Activated CD4-positive, alpha-beta T cell treated with anti-CD3 and anti-CD28 coated beads, Interleukin-2, amount 50 U/mL, for 24 hours (primary cell): Measurements from ENCODE around the gene GADD45G.

ENCODE experiments used
- DNase-seq, 2 donors: peaks; one replicate each; pipeline ENCODE4 v3.0.0-alpha.2; 2020; ENCODE audit warnings: low read depth in 1 of 2, low spot score in 1 of 2

The GADD45G gene

DNA sequence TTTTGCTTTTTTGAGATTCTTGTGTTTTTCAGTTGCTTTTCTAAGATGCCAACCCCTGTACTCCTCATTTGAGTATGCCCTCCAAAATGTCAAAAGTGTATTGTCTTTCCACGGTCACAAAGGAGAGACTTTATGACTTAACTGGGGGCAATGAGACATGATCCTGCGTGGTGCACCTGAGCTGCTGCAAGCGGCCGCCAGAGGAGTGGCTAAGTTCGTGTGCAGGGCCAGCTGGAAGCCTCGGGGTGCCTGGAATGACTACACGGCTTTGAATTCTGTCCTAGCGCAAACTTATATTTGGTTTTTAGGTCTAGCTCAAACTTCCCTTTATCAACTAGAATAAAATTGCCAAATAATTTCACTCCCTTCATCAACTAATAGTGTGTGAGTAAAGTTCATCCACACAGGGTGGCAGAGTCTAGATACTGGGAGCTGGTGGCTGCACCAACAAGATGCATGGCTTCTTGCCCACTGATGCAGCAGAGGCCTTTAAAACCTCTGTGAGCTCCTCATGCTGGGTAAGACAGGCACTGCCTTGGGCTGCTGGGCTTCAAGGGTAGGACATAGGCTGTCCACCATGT lies 4.7 kb downstream of the GADD45G start:
- DNase-seq: no peak

DNA sequence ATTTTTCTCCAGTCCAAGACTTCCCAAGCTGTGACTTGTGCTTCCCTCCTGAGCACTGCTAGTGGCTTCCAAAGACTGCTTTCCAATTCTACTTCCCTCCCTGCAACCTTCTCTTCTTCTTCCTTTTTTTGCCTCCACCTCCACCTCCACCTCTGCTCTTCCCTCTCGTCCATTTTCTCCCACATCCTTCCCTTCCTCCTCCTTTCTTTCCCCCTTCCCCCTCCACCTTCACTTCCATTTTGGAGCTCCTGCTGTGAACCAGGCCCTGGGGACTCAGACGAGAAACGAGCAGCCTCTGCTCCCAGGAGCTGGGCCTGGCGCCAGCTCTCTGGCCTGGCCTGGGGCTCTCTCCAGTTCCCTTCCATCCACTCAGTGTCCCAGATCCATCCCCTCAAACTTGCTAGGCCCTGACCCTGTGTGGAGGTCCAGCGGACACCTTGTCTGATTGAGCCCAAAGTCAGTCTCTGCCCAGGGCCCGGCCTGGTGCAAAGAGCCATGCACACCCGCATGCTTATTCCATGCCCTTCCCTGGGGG lies 5.6 kb downstream of the GADD45G start:
- no peak for DNase-seq

DNA sequence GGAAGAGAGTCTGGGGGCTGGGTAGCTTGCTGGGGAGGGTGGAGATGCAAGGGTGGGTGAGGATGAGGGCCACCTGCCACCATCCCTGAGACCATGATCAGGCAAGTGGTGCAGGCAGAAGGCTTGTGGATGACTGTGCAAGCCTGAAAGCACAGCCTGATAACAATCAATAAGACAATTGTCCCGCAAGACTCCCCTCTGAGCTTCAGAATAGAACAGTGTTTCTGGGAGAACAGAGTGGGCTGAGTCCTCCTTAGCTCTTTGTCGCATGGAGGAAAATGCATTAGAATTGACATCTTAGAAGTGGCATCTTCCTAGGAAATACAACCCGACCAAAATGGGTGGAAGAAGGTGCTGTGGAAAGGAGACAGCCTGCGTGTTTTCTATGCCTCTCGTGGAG lies 6.6 kb downstream of the GADD45G start:
- DNase-seq: no peak

DNA sequence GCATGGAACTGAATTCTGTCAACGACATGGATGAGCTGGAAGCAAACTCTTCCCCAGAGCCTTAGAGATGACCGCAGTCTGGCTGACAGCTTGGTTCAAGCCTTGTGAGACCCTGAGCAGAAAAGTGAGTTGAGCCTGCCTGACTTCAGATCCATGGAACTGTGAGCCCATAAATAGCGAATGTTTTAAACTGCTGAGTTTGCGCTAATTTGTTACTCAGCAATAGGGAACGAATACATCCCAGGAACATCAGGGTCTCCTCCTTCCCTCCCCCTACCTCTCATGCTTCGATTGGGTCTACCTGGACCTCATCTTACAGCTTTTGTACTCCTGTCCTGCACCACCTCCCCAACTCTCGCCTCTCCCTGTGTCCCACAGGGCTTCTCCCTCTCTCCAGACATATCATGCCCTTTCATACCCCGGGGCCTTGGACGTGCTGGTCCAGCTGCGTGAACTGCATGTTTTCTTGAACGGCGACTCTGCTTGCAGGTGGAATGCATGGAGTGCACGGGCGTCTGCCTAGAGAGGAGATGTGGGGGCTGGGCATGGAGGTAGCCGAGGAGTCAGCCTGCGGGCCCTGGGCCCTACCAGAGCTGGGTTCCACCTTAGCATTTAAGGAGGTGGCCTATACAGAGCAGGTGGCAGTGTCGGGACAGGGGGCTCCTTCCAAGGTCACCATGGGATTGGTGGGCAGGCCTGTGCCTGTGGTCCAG lies 7.9 kb downstream of the GADD45G start:
- DNase-seq: no peak

DNA sequence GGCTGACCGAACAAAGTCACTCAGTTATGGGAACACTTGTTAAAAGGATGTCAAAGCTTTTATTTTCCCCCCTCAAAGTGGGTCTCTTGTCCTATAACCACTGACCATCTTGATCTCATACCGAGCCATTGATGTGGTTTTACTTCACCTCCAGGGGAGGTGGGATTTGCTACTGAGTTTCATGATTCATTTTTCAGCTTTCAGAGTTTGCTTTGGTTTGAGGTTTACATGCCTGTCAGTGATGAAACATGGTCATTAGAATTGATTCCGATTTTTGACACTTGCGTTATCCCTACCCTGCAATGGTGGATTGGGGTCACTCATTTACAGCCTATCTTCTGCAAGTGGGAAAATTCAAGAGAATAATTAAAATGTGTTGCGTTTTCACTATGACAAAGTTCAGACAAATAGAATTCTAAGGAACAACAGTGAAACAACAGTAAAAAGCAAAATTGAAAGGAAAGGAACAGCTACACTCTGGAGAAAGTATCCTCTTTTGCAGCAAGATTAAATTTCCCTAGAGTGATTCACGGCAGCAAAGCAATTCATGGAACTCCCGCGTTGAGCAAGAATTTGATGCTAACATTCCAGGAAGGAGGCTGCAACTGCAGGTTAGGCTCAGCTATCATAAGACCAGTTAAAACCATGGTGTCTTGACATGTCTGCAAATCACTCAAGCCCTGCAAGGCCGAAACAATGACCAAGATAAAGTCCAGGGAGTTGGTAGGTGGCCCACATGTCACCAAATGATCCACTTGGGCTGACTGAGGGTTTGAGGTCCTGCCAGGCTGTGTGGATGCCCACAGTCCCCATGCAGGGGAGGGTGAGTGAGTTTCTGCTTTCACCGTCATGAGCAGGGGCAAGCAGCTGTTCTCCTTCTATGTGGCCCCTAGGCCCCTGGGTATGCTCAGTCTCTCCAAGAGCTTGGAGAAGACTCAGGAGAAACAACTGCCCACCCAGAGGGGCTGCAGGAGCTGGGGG lies 9.4 kb downstream of the GADD45G start:
- DNase-seq: no peak

DNA sequence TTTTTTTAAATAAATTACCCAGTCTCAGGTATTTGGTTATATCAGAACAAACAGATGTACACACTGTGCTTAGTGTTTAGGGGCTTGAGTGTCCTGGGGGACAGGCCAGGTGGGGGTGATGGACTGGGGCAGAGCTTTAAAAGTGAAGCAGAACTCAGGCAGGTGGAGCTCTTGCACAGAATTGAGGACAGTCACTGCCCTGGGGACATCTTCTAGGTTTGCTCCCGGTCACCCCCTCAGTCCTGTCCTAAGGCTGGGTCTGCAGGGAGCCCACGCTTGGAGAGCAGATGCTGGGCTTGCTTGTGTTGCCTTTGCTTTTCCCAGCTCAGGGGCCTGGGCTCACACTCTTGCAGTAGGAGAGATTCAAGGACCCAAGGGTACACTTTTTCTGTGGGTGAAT lies 10.8 kb downstream of the GADD45G start:
- DNase-seq: no peak

DNA sequence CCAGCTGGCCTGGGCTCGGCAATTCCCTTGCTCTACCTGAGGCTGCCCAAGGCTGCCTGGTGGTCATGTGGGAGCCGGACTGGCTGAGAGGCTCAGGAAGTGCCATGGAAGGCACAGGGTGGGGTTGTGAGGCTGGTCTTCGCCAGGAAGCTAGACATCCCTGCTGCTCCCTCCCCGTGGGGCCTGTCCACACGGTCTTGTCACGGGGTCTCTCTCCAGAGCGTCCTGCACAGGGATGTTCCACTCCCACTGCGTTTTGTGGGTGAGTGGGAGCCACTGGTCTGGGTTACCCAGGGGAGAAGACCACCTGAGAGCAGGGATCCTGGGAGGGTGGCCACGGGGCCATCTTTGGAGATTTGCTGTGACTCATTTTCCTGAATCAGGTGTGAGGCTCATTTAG lies 11.6 kb downstream of the GADD45G start:
- DNase-seq: no peak

DNA sequence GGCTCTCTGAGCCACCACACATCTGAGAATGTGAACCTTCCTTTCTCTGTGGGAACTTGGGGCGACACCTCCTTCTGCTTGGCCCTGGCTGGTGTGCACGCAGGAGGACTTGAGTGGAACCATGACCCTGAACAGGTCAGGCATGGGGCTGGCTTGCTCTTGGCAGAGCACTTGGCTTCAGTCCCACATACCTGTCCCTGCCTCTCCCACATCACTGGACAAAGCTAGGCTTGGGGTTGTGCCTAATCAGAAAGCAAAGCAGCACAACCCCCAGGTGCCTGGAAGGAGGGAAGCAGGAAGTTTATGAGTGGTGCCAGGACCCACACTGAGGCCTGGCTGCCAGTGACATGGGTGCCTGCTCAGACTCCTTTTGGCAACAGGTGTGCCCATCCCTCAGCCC lies 13.2 kb downstream of the GADD45G start:
- DNase-seq: no peak

DNA sequence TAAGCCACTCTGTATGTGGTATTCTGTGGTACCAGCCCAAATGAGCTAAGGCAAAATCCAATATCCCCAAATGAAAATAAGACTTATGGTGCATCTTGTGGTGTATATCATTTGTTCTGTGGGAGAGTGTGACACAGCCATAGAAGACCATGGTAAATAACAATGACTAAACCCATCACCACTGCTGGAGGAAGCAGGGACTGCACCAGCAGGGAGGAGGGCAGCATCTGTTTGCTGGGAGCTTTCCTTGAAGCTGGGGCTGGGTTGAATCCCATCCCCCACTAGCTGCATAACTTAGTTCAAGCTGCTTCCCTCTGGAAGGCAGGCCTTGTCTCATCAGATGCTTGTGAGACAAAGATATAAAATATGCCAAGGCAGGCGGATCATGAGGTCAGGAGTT lies 14.2 kb downstream of the GADD45G start:
- DNase-seq: no peak

DNA sequence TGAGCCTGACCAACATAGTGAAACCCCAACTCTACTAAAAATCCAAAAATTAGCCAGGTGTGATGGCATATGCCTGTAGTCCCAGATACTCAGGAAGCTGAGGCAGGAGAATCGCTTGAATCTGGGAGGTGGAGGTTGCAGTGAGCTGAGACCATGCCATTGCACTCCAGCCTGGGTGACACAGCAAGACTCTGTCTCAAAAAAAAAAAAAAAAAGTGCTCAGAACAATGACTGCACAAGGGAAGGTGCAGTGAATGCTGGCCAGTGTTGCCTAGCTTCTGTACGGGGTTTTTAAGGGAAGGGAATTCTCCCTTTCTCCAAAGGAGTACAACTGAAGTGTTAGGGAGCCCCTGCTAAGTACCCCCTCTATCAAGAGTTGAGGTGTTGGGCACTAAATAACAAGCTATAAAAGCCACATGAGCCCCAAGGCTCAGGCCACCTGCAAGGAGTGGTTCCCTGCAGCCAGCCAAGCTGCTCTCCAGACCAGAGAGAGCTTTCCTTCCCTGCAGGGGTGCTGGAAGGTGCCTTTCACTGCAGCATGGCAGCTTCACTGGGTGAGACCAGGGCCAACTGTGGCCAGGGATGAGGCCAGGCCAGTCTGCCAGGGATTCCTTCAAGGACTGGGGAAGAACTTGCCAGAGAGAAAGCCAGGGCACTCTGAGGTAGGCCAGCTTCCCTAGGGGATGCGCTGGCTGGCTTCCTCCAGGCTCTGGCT lies 14.8 kb downstream of the GADD45G start:
- no peak for DNase-seq

DNA sequence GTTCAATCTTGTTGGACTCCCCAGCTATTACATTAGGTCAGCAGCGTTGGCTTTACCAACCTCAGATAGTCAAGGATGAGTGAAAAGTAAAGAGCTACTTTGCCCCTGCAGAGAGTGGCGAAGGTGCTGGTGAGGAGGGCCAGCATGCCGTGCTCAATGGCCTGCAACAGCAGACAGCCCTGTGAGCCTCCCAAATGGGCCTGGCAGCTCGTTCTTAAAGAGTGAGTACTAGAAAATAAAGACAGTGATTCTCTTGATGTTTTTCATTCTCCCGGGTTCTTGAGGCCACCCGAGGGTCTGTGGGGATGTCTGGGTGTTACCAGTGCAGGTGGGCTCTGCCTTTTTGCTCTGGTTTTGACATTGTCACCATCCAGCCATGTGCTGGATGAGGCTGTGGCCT lies 16.2 kb downstream of the GADD45G start:
- no peak for DNase-seq

DNA sequence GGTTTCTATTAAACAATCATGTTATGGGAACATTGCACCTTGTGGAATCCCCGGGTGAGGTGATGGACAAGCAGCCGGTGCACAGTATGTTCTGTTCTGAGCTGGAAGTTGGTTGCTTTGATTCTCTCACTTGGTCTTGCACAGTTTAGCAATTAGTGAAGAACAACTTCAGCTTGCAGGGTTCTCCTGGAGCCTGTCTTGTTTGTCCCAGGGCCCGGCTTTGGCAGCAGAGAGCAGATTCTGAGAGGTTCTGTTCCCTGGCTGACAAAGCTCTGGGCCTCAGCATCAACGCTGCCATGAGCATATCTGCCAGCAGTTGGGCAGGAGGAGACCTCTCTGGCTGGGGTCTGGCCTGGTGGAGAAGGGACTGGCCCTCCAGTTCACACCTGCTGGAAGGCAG lies 16.9 kb downstream of the GADD45G start:
- no peak for DNase-seq

DNA sequence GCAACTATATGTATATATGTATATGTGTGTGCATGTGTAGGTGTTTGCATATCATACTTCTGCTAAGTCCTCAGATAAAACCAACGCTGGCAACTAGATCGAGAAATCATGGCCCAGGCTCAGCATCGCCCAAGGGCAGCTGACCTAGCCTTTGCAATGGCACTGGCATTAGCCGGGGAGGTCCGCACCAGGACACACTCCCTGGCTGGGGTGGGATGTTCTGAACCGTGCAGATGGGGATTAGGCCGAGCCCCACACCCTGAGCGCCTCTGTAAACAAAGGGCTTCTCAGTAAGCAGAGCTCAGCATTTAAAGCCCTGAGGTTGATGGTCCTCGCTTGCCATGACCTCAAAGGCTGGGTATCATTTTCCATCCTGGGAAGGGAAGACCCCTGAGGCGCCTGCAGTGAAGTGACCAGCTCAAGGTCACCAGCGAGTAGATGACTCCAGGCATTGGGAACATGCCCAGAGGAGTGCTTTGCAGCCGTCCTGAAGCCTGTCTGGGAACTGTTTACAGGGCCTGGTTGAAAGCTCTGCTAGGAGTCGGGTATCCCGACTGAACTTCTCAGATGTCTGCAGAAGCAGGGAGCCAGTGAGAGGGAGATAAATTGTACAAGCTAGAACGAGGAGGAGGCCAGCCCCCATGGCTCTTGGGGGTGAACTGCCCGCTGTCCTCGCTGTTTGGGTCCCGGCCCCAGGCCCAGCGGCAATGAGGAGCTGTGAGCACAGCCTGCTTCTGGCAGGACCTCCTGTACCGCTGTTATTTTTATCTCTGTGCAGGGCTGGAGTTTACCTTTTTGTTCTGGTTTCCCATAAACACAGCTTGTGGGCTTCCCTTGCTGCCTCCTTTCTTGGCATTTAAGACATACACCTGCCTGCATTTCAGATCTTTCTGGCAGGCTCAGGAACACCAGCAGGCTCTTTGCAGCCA lies 18.4 kb downstream of the GADD45G start:
- no peak for DNase-seq

DNA sequence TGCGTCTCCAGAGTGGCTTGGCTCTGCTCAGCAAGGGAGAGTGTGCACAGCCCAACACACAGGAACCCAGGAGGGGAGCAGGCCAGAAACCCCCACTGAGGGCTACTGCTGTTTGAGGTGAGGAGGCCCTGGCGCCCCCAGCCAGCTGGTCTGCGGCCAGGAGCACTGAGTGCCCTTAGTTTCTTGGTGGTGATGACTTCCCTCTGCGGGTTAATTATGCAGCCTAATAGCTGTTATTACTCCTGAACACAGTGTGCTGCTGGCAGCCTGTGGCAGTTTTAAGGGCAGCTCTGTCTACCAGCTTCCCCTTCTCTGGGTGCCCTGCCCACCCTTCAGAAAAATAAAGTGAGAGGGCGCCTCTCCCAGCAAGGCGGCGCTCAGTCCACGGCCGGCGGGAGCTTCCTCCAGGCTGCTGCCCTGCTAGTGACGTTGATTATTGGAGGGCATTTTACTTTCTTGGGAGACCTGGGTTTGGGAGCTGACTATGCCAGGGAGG lies 19.2 kb downstream of the GADD45G start:
- DNase-seq: no peak

DNA sequence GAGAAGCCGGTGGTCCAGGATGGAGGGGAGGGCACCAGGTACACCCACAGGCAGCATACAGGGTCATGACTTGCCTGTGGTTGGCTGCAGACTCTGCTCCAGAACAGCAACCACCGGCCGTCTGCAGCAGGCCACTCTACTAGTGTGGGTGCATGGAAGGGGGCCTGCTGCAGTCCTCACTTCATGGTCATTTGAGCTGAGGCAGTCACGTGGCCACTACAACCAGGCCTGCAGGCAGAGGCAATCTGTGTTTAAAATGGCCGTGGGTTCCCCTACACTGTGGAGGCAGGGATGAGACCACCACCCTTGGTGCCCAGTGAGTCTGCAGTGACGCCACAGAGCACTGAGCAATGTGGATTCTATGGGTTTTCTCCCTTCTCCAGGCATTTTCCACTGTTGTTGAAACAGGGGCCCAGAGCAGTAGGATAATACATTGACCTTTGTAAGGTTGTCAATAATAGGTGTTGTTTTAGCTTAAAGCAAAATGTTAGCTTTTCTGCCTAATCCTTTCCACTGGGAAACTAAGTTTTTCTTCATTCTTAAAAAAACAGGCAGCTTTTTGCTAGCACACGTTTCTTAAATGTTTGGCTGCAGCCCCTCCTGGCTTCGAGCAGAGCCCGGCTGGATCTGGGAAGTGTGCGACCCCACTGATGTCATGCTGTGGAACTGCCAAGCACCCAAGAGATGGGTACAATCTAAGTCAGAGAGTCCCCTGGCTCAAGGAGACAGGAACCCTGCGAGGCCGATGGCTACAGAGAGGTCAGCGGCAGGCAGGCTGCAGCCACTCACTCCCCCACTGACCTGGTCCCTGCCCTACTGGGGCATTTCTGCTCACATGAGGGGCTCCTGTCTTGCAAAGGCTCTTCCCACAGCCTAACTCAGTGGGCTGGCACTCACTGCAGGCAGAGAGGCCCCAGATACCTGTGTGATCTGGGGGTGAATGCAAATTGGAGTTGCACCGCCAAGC lies 21.2 kb downstream of the GADD45G start:
- DNase-seq: no peak

DNA sequence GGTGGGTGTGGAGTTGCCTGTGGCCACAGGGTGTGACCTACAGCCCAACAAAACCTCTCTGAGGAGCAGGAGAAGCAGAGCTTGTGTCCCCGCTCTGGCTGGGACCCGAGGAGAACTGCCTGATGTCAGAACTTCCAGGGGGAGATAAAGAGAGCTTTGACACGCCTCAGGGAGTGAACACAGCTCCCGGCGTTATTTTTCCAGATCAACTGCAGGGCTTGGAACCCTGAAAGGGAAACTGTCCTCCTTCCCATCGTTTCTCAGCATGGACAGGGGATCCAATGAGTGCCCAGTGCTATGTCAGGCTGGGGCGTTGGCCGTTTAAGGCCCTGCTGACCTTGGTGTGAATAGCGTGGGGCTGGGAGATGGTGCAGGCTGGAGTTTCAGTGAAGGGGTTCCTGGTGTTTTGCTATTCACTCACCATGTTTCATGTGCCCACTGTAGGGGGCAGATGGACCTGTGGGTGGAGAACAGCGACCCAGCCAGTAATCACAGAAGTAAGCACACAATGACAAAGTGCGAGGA lies 22.0 kb downstream of the GADD45G start:
- no peak for DNase-seq

DNA sequence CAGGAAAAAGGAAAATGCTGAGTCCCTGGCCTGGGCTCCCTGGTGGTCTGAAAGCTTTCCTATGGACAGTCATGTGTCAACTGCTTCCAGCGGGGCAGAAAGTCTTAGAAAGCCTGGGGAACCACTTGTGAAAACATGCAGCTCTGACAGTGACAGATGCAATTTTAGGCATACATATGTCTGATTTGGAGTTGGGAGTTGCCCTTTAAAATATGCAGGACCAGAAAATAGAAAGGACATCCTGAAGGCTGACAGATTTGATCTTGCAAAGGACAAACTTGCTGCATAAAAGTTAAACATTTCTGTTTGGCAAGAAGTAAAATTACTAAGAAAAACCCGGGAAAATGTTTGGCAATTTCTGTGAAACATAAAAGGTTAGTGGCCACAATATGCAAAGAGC lies 23.8 kb downstream of the GADD45G start:
- no peak for DNase-seq
